Astrocyte of the cerebellum (primary cell): ENCODE data around the gene THY1.
A peak's percentile ranks its signal among the peaks of the same experiment; 100 is the strongest.

Experiments
- DNase-seq: peaks from one replicate; pipeline ENCODE4 v3.0.0-alpha.2; 2011; ENCODE audit warnings: low read depth
- H3K4me3 ChIP-seq: 2 replicates; pipeline ENCODE4 v1.5.1; 2011; ENCODE audit warnings: mild to moderate bottlenecking, low read depth, low read length, moderate library complexity
- CTCF ChIP-seq: IDR thresholded peaks from 2 replicates; pipeline ENCODE4 v1.5.1; 2012; ENCODE audit warnings: low read length, low read depth, moderate library complexity, mild to moderate bottlenecking; ENCODE audit errors: missing control alignments
- in situ Hi-C: cut with HindIII; loops from 2 replicates; pipeline ENCODE4 v1.10.0; 2017; ENCODE audit warnings: low sequenced_read_pairs

The THY1 gene

GRCh38 chr11:119422809-119423508 is at the start of gene THY1:
Gene THY1, minus strand, starts transcription at chr11:119423172. Its CDS starts 2,267 bp downstream, at chr11:119420905.
- H3K4me3 ChIP-seq = peak within 1 kb of the TSS; percentile 81
- in situ Hi-C loops = loop anchor here (10.0 kb wide), 1 partner anchor 48 kb away; no protein-coding TSS in a partner anchor
- no peak for TF ChIP-seq CTCF
- DNase-seq = no peak

- no peak for TF ChIP-seq CTCF
- DNase-seq = no peak
- no peak overlapping the region for H3K4me3 ChIP-seq
- in situ Hi-C loops = loop anchor here (10.0 kb wide), 1 partner anchor 98 kb away; no protein-coding TSS in a partner anchor
Observed at GRCh38 chr11:119472186-119472855, 49.3 kb upstream of the THY1 start.

GRCh38 chr11:119471329-119471728 is 48.4 kb upstream of the THY1 start:
- no peak for TF ChIP-seq CTCF
- DNase-seq = no peak
- no peak overlapping the region for H3K4me3 ChIP-seq
- in situ Hi-C loops = loop anchor here (10.0 kb wide), 1 partner anchor 97 kb away; no protein-coding TSS in a partner anchor

GRCh38 chr11:119470317-119471291 is 47.6 kb upstream of the THY1 start:
- no peak for TF ChIP-seq CTCF
- no peak overlapping the region for H3K4me3 ChIP-seq
- DNase-seq = peak; percentile 75
- in situ Hi-C loops = loop anchor here (10.0 kb wide), 1 partner anchor 96 kb away; no protein-coding TSS in a partner anchor

- no peak overlapping the region for H3K4me3 ChIP-seq
- no peak for DNase-seq
- in situ Hi-C loops = no loop called here
- TF ChIP-seq CTCF = no peak
Observed at GRCh38 chr11:119469506-119469905, 46.5 kb upstream of the THY1 start.

GRCh38 chr11:119468511-119468910 is 45.5 kb upstream of the THY1 start:
- no peak for TF ChIP-seq CTCF
- no peak overlapping the region for H3K4me3 ChIP-seq
- in situ Hi-C loops = no loop called here

More at GRCh38 chr11:119468511-119468910, 45.5 kb upstream of the THY1 start:
- no peak for DNase-seq
